ENCODE measurements around the gene BCOR. TPM values are rescaled to one million over a fixed set of nuclear protein-coding genes. Genes with fewer than 3 reads are reported as not detected.

The BCOR gene
- total RNA-seq, 1 experiment from 2014 or later: 58.8 TPM

GRCh38 chrX:40062525-40063155 is 35.1 kb downstream of the BCOR start:
- Histone ChIP-seq H3K4me3 (ENCODE audit: low read depth, low read length, poor library complexity, severe bottlenecking) (no peak overlapping the region), H3K9me3 (ENCODE audit: low read depth, low read length, poor library complexity, severe bottlenecking) (no peaks in the 10 kb centered on the region), H3K27ac (ENCODE audit: low read depth, low read length, poor library complexity, severe bottlenecking) (no peak overlapping the region), H3K36me3 (ENCODE audit: insufficient read depth, low read length, poor library complexity, severe bottlenecking) (peaks cover 35% of the 10 kb centered on the region), H3K27me3 (replicated peaks; ENCODE audit: insufficient read depth, low read depth, low read length, poor library complexity) (no peaks in the 10 kb centered on the region), H3K4me1 (ENCODE audit: insufficient read depth, low read length, poor library complexity, severe bottlenecking) (no peaks in the 10 kb centered on the region)
- BruUV-seq (replicated peaks): no TSS peak
- ChIA-PET POLR2A (ENCODE audit: low non-redundant PET) (no interaction called here), CTCF (no interaction called here)
- no peak for DNase-seq (ENCODE audit: low spot score)
- intact Hi-C loops (cut with micrococcal nuclease; ENCODE audit: unreplicated experiment): no loop called here
- no peak for TF ChIP-seq CTCF (conservative IDR thresholded peaks at IDR 0.05; ENCODE audit: low read depth, low read length)
- TF ChIP-seq EZH2 (IDR thresholded peaks at IDR 0.05; ENCODE audit: borderline replicate concordance, low read depth, low read length, poor library complexity, severe bottlenecking): no peak

- POLR2A ChIA-PET (ENCODE audit: low non-redundant PET): no interaction called here
- H3K4me3 ChIP-seq (ENCODE audit: low read depth, low read length, poor library complexity, severe bottlenecking): no peak overlapping the region
- H3K4me1 ChIP-seq (ENCODE audit: insufficient read depth, low read length, poor library complexity, severe bottlenecking): no peaks in the 10 kb centered on the region
- DNase-seq (ENCODE audit: low spot score): no peak
- H3K27ac ChIP-seq (ENCODE audit: low read depth, low read length, poor library complexity, severe bottlenecking): no peak overlapping the region
- no peak for TF ChIP-seq CTCF (conservative IDR thresholded peaks at IDR 0.05; ENCODE audit: low read depth, low read length)
- no peak for TF ChIP-seq EZH2 (IDR thresholded peaks at IDR 0.05; ENCODE audit: borderline replicate concordance, low read depth, low read length, poor library complexity, severe bottlenecking)
- intact Hi-C loops (cut with micrococcal nuclease; ENCODE audit: unreplicated experiment): no loop called here
- no peaks in the 10 kb centered on the region for H3K9me3 ChIP-seq (ENCODE audit: low read depth, low read length, poor library complexity, severe bottlenecking)
- H3K27me3 ChIP-seq (replicated peaks; ENCODE audit: insufficient read depth, low read depth, low read length, poor library complexity): no peaks in the 10 kb centered on the region
- no TSS peak for BruUV-seq (replicated peaks)
- peaks cover 38% of the 10 kb centered on the region for H3K36me3 ChIP-seq (ENCODE audit: insufficient read depth, low read length, poor library complexity, severe bottlenecking)
- CTCF ChIA-PET: no interaction called here
Measured at GRCh38 chrX:40061871-40062524, 35.8 kb downstream of the BCOR start.

GRCh38 chrX:40061005-40061404 is 36.8 kb downstream of the BCOR start:
- no peak for DNase-seq (ENCODE audit: low spot score)
- CTCF ChIA-PET: no interaction called here
- H3K27ac ChIP-seq (ENCODE audit: low read depth, low read length, poor library complexity, severe bottlenecking): no peak overlapping the region
- no peaks in the 10 kb centered on the region for H3K4me1 ChIP-seq (ENCODE audit: insufficient read depth, low read length, poor library complexity, severe bottlenecking)
- no peak overlapping the region for H3K4me3 ChIP-seq (ENCODE audit: low read depth, low read length, poor library complexity, severe bottlenecking)
- H3K27me3 ChIP-seq (replicated peaks; ENCODE audit: insufficient read depth, low read depth, low read length, poor library complexity): no peaks in the 10 kb centered on the region
- H3K36me3 ChIP-seq (ENCODE audit: insufficient read depth, low read length, poor library complexity, severe bottlenecking): peaks cover 44% of the 10 kb centered on the region
- intact Hi-C loops (cut with micrococcal nuclease; ENCODE audit: unreplicated experiment): no loop called here
- no peak for TF ChIP-seq EZH2 (IDR thresholded peaks at IDR 0.05; ENCODE audit: borderline replicate concordance, low read depth, low read length, poor library complexity, severe bottlenecking)
- TF ChIP-seq CTCF (conservative IDR thresholded peaks at IDR 0.05; ENCODE audit: low read depth, low read length): no peak
- POLR2A ChIA-PET (ENCODE audit: low non-redundant PET): no interaction called here
- no peaks in the 10 kb centered on the region for H3K9me3 ChIP-seq (ENCODE audit: low read depth, low read length, poor library complexity, severe bottlenecking)
- no TSS peak for BruUV-seq (replicated peaks)
